AG04450 (cell line): Measurements from ENCODE around the gene C8G. TPM values are rescaled to one million over a fixed set of nuclear protein-coding genes. Genes with fewer than 3 reads are reported as not detected.

Source experiments
- CTCF ChIA-PET: fragments of 300-600, 350-600 bp; formaldehyde crosslinking; extraction: SDS; loops from one replicate; lab custom pipeline; 2022; ENCODE audit warnings: antibody characterized with exemption, inconsistent platforms; lab: Charles Lee
- POLR2A ChIA-PET: fragments of 350-600 bp; formaldehyde crosslinking; extraction: SDS; loops from one replicate; lab custom pipeline; 2021; ENCODE audit warnings: antibody characterized with exemption, inconsistent platforms; lab: Yijun Ruan, JAX
- DNase-seq: peaks from one replicate; pipeline ENCODE4 v3.0.0-alpha.2; 2011; ENCODE audit warnings: low read depth, low spot score
- H3K27ac ChIP-seq: one replicate; pipeline ENCODE4 v1.5.1; 2012; ENCODE audit warnings: low read depth, low read length, control low read depth
- H3K27me3 ChIP-seq: one replicate; pipeline ENCODE4 v1.6.0; 2012; ENCODE audit warnings: low read length; ENCODE audit not compliant: control insufficient read depth, insufficient read depth
- H3K4me3 ChIP-seq: 2 replicates; pipeline ENCODE4 v1.5.1; 2011; ENCODE audit warnings: mild to moderate bottlenecking, low read depth, low read length, control low read depth
- H3K9me3 ChIP-seq: 2 replicates; pipeline ENCODE4 v1.5.1; 2012; ENCODE audit warnings: low read length; ENCODE audit not compliant: control insufficient read depth, insufficient read depth
- polyA plus RNA-seq: library from polyadenylated mRNA; depleted of rRNA; stranded (reverse); fragments of >200 nt; gene quantifications from 2 replicates; pipeline ENCODE4 v1.2.3, GENCODE V29; 2011
- TF ChIP-seq, protein P1 (sequence below): IDR thresholded peaks from 2 replicates; pipeline ENCODE4 v1.5.1; 2011; ENCODE audit warnings: low read depth, low read length, control low read depth, inconsistent platforms

Gene C8G
- polyA plus RNA-seq, 1 experiment, result 0.41 TPM

DNA sequence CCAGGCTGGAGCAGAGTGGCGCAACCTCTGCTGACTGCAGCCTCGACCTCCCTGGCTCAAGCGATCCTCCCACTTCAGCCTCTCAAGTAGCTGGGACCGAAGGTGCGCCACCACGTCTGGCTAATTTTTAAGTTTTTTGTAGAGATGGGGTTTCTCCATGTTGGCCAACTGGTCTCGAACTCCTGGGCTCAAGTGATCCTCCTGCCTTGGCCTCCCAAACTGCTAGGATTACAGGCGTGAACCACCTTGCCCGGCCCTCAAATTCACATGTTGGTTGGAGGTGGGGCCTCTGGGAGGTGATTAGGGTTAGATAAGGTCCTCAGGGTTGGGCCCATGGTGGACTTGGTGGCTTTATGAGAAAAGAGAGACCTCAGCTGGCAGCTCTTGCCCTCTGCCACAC, 17.1 kb downstream of the C8G start:
- Histone ChIP-seq H3K9me3 (no peaks in the 10 kb centered on the region; the same call in 1 of the 2 replicates), H3K27me3 (peaks cover 22% of the 10 kb centered on the region), H3K27ac (no peak overlapping the region), H3K4me3 (no peak overlapping the region)
- ChIA-PET CTCF (interaction anchor here (1.4 kb wide), 1 partner anchor 14 kb away, joined by 3 read pairs; no protein-coding TSS in a partner anchor), POLR2A (no interaction called here)
- DNase-seq, result no peak
- TF ChIP-seq, protein P1, sequence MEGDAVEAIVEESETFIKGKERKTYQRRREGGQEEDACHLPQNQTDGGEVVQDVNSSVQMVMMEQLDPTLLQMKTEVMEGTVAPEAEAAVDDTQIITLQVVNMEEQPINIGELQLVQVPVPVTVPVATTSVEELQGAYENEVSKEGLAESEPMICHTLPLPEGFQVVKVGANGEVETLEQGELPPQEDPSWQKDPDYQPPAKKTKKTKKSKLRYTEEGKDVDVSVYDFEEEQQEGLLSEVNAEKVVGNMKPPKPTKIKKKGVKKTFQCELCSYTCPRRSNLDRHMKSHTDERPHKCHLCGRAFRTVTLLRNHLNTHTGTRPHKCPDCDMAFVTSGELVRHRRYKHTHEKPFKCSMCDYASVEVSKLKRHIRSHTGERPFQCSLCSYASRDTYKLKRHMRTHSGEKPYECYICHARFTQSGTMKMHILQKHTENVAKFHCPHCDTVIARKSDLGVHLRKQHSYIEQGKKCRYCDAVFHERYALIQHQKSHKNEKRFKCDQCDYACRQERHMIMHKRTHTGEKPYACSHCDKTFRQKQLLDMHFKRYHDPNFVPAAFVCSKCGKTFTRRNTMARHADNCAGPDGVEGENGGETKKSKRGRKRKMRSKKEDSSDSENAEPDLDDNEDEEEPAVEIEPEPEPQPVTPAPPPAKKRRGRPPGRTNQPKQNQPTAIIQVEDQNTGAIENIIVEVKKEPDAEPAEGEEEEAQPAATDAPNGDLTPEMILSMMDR, result no peak

DNA sequence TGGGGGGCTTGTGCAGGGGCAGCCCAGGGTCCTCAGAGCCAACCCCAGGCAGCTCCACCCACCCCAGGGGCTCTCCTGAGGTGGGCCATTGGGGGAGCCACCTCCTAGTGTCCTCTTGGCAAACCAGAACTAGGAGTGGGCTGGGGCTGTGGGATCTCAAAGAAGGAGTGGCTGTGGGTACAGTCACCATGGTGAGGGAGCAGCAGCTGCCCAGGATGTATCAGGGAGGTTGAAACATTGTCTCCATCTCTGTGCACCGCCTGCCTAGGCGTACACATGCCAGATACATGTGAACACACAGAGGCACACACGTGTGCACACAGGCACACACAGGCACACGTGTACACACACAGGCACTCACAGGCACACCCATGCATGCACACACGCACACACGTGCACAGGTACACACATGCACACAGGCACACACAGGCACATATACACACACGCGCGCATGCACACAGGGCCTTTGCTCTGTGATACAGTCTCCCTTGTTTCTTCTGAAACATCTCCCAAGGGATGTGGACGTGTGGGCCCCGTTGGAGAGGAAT, 17.7 kb downstream of the C8G start:
- POLR2A ChIA-PET, result no interaction called here
- H3K27ac ChIP-seq, result no peak overlapping the region
- H3K4me3 ChIP-seq, result no peak overlapping the region
- TF ChIP-seq, protein P1, result no peak
- CTCF ChIA-PET, result interaction anchor here (1.4 kb wide), 1 partner anchor 15 kb away, joined by 3 read pairs; no protein-coding TSS in a partner anchor
- DNase-seq, result no peak
- peaks cover 22% of the 10 kb centered on the region for H3K27me3 ChIP-seq
- no peaks in the 10 kb centered on the region; the same call in 1 of the 2 replicates for H3K9me3 ChIP-seq

DNA sequence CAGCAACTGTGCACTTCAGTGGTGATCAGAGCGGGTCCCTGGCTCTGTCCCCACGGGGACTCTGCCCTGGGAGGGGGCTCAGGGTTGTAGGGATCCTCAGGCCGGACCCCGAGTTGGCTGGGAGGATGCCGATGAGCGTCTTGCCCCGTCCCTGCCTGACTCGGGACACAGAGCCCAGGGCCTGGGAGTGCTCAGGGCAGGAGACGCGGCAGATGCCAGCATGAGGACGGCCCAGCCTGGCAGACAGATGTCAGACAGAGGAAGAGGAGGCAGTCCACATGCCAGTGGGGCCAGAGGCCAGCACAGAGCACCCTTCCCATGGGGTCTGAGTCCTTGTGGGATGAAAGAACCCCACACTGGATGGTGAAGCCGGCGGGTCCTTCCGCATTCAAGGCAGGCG, 18.3 kb downstream of the C8G start:
- H3K4me3 ChIP-seq, result no peak overlapping the region
- no peak overlapping the region for H3K27ac ChIP-seq
- DNase-seq, result no peak
- ChIA-PET CTCF (no interaction called here), POLR2A (no interaction called here)
- H3K27me3 ChIP-seq, result peaks cover 19% of the 10 kb centered on the region
- H3K9me3 ChIP-seq, result no peaks in the 10 kb centered on the region; the same call in 1 of the 2 replicates
- TF ChIP-seq, protein P1, result no peak

DNA sequence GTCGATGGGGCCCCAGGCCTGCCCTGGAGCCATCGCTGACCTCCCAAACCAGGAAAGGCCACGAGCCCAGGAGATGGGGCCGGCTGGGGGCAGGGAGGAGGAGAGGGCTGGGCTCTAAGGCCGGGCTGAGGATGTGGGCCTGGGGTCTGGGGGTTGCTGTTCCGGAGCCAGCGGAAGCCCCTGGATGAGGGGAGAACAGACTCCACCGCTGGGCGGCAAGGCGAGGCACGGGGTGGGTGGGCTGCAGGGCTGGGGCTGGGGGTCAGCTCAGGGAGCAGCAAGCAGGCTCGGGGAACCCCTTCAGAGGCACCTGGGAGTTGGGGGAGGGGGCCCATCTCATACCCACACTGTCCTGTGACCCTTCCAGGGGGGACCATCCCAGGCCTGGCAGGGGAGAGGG, 18.7 kb downstream of the C8G start:
- Histone ChIP-seq H3K27ac (no peak overlapping the region), H3K27me3 (peaks cover 19% of the 10 kb centered on the region), H3K9me3 (no peaks in the 10 kb centered on the region; the same call in 1 of the 2 replicates), H3K4me3 (no peak overlapping the region)
- CTCF ChIA-PET, result no interaction called here
- DNase-seq, result no peak
- POLR2A ChIA-PET, result no interaction called here
- TF ChIP-seq, protein P1, result no peak

DNA sequence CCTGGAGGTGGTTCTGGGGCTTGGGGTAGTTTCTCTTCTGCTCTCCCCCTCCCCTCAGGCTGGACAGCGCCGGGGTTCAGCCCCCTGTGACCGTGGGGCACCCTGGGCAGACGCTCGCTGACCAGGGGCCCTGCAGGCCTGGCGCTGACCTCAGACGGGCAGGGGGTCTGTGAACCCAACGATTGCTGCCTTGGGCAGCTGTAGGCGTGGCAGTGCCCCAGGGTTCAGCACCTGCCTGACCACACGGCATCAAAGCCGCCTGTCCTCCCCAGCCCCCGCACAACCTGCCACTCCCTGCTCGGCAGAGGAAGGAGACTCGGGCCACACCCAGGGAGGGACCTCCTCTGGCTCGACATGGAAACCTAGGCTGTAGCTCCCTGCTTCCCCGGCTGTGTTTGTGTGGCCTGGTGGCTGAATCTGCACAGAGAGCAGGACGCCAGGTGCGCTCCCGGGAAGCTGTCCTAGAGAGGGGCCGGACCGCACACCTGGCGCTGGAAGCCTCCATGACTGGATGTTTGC, 19.2 kb downstream of the C8G start:
- TF ChIP-seq, protein P1, result no peak
- CTCF ChIA-PET, result no interaction called here
- no peak overlapping the region for H3K4me3 ChIP-seq
- no peaks in the 10 kb centered on the region; the same call in 1 of the 2 replicates for H3K9me3 ChIP-seq
- POLR2A ChIA-PET, result no interaction called here
- peaks cover 19% of the 10 kb centered on the region for H3K27me3 ChIP-seq
- H3K27ac ChIP-seq, result no peak overlapping the region
- DNase-seq, result no peak
